Activated B cell treated with CpG ODN at 0.5 μM for 24 hours (primary cell): ENCODE data around the gene AP3S1. TPM values are rescaled to one million over a fixed set of nuclear protein-coding genes. Genes with fewer than 3 reads are reported as not detected.

Experiments used
- ATAC-seq: fragments of 200-7000 bp; cut with Tn5 transposase; one replicate; pipeline ENCODE4 v1.10.0; 2021; ENCODE audit warnings: low read depth, mild to moderate bottlenecking, moderate library complexity
- CTCF ChIA-PET: fragments of 350-600 bp; sonication (Branson Sonifier 250); formaldehyde crosslinking; loops from one replicate; lab custom pipeline; 2021; ENCODE audit warnings: antibody characterized with exemption; lab: Charles Lee
- POLR2A ChIA-PET: fragments of 350-600 bp; sonication (Branson Sonifier 250); formaldehyde crosslinking; loops from one replicate; lab custom pipeline; 2021; ENCODE audit warnings: antibody characterized with exemption; lab: Charles Lee
- DNase-seq: peaks from one replicate; pipeline ENCODE4 v3.0.0; 2022
- H3K27ac Mint-ChIP-seq: one replicate; pipeline ENCODE4 v1.8.0; 2020; ENCODE audit warnings: mixed read lengths
- H3K27me3 Mint-ChIP-seq: one replicate; pipeline ENCODE4 v1.8.0; 2021; ENCODE audit warnings: mixed read lengths
- H3K36me3 Mint-ChIP-seq: one replicate; pipeline ENCODE4 v1.8.0; 2021; ENCODE audit warnings: low read depth, mixed read lengths
- H3K4me1 Mint-ChIP-seq: one replicate; pipeline ENCODE4 v1.8.0; 2021; ENCODE audit warnings: mixed read lengths
- H3K4me3 Mint-ChIP-seq: one replicate; pipeline ENCODE4 v1.8.0; 2020; ENCODE audit warnings: mild to moderate bottlenecking, mixed read lengths
- H3K9me3 Mint-ChIP-seq: one replicate; pipeline ENCODE4 v1.8.0; 2020; ENCODE audit warnings: mixed read lengths
- intact Hi-C: fragments of 100-400 bp; cut with micrococcal nuclease; formaldehyde crosslinking; loops from one replicate; pipeline ENCODE4 v1.15.1; 2024
- total RNA-seq: library from RNA; stranded (reverse); gene quantifications from 2 replicates; pipeline ENCODE4 v1.2.3, GENCODE V29; 2022
- TF ChIP-seq, protein P1 (sequence below): fragments of 200-600 bp; IDR thresholded peaks from one replicate; pipeline ENCODE4 v1.8.0; 2022; ENCODE audit warnings: antibody characterized with exemption, mild to moderate bottlenecking

The AP3S1 gene
- total RNA-seq, 1 donor from 2014 or later, result 43.2 TPM

DNA sequence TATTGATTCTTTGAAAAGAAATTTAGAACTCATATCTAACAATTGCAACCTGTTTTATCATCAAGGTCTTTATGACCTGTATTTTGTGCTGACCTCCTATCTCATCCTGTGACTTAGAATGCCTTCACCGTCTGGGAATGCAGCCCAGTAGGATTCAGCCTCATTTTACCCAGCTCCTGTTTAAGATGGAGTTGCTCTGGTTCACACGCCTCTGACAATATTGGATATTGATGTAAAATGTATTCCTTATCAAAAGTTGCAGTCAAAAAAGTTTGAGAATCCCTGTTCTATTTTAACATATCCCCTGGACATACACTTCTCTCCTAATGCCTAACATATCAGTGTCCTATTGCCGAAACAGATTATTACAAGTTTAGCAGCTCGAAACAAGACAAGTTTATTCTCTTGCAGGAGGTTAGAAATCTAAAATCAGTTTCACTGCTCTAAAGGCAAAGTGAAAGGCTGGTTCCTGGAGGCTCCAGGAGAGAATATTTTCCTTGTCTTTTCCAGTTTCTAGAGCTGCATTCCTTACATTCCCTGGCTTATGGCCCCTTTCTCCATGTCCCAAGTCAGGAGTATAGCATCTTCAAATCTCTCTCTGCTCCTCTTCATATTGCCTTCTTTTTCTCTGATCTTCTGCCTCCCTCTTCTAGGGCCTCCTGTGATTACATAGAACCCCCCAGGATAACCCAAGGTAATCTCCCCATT lies 89.0 kb downstream of the AP3S1 start:
- TF ChIP-seq, protein P1, sequence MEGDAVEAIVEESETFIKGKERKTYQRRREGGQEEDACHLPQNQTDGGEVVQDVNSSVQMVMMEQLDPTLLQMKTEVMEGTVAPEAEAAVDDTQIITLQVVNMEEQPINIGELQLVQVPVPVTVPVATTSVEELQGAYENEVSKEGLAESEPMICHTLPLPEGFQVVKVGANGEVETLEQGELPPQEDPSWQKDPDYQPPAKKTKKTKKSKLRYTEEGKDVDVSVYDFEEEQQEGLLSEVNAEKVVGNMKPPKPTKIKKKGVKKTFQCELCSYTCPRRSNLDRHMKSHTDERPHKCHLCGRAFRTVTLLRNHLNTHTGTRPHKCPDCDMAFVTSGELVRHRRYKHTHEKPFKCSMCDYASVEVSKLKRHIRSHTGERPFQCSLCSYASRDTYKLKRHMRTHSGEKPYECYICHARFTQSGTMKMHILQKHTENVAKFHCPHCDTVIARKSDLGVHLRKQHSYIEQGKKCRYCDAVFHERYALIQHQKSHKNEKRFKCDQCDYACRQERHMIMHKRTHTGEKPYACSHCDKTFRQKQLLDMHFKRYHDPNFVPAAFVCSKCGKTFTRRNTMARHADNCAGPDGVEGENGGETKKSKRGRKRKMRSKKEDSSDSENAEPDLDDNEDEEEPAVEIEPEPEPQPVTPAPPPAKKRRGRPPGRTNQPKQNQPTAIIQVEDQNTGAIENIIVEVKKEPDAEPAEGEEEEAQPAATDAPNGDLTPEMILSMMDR, result no peak
- H3K36me3 Mint-ChIP-seq, result no peaks in the 10 kb centered on the region
- H3K4me3 Mint-ChIP-seq, result no peak overlapping the region
- ChIA-PET CTCF (no interaction called here), POLR2A (no interaction called here)
- H3K27me3 Mint-ChIP-seq, result no peaks in the 10 kb centered on the region
- H3K4me1 Mint-ChIP-seq, result no peaks in the 10 kb centered on the region
- no peaks in the 10 kb centered on the region for H3K9me3 Mint-ChIP-seq
- ATAC-seq (no peak), DNase-seq (no peak)
- no peak overlapping the region for H3K27ac Mint-ChIP-seq
- intact Hi-C loops, result no loop called here

DNA sequence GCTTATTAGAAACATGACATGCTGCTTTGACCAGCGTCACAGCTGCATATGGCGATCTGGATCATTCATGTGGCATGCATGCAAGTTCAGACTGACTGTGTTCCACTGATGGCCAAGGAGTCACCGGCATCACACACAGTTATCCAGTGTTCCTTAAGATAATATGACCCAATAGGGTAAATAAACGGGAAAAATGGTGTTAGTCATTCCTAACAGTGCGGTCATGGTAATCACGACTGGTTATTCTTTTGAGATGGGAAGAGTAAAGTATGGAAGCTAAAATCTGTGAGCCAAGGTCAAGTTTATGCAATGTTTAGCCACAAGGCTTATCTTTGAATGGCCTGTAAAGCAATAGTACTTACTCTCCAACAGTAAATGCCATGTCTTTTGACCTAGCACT lies 91.3 kb downstream of the AP3S1 start:
- no peak for DNase-seq
- Mint-ChIP-seq H3K27me3 (no peaks in the 10 kb centered on the region), H3K4me3 (no peak overlapping the region), H3K36me3 (no peaks in the 10 kb centered on the region), H3K27ac (no peak overlapping the region), H3K4me1 (no peaks in the 10 kb centered on the region), H3K9me3 (no peaks in the 10 kb centered on the region)
- ChIA-PET CTCF (no interaction called here), POLR2A (no interaction called here)
- no peak for ATAC-seq
- TF ChIP-seq, protein P1, result no peak
- intact Hi-C loops, result no loop called here

DNA sequence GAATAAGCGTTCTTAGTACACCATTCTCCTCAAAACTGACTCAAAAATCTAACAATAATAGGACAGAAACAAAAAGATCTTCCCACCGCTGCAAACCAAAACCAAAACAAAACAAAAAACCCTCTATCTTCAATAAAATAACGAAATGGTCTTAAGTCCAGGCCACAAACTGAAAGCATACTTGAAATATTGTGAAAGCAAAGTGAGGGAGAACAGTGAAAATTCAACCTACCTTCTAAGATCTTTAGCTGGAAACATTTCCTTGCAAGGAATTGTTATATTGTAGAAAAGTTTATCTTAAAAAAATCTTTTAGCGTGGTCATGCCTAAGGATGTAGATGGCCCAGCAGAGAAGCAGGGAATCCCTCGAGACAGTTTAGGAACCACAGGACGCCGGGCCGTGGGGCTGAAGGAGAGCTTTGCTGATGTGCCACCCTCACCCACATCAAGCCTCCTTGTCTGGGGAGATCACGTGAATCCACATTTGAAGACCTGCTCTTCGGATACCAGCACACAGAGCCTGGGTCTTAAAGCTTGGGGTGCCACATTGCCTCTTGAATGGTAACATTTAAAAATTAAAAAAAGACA lies 92.7 kb downstream of the AP3S1 start:
- no peaks in the 10 kb centered on the region for H3K36me3 Mint-ChIP-seq
- H3K4me3 Mint-ChIP-seq, result no peak overlapping the region
- ChIA-PET CTCF (no interaction called here), POLR2A (no interaction called here)
- H3K27ac Mint-ChIP-seq, result no peak overlapping the region
- H3K27me3 Mint-ChIP-seq, result no peaks in the 10 kb centered on the region
- DNase-seq, result no peak
- intact Hi-C loops, result no loop called here
- TF ChIP-seq, protein P1, result no peak
- no peaks in the 10 kb centered on the region for H3K4me1 Mint-ChIP-seq
- no peak for ATAC-seq
- no peaks in the 10 kb centered on the region for H3K9me3 Mint-ChIP-seq

DNA sequence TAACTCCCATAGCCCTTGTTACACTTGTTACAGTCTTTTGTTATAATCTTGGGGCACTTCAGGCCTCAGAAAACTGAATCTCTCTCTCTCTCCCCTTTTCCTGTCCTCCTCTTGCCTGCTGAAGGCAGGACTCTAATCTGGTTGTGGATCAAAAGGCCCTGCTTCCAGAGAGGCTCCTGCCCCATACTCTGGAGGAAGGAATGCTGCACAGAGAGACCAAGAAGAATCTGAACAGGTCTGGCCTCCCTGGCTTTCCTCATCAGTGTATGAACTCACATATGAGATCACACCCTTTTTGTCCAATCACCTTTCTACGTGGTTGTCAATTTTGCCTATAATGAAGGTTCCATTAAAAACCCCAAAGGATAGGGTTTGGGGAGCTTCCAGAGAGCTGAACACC lies 94.3 kb downstream of the AP3S1 start:
- no peak overlapping the region for H3K4me3 Mint-ChIP-seq
- DNase-seq (no peak), ATAC-seq (no peak)
- H3K27ac Mint-ChIP-seq, result no peak overlapping the region
- H3K27me3 Mint-ChIP-seq, result no peaks in the 10 kb centered on the region
- intact Hi-C loops, result no loop called here
- ChIA-PET POLR2A (no interaction called here), CTCF (no interaction called here)
- H3K9me3 Mint-ChIP-seq, result no peaks in the 10 kb centered on the region
- no peaks in the 10 kb centered on the region for H3K36me3 Mint-ChIP-seq
- no peaks in the 10 kb centered on the region for H3K4me1 Mint-ChIP-seq
- TF ChIP-seq, protein P1, result no peak

GRCh38 chr5:115939059-115939458 lies 97.3 kb downstream of the AP3S1 start:
- DNase-seq (no peak), ATAC-seq (no peak)
- H3K27me3 Mint-ChIP-seq, result no peaks in the 10 kb centered on the region
- H3K4me1 Mint-ChIP-seq, result no peaks in the 10 kb centered on the region
- intact Hi-C loops, result no loop called here
- H3K27ac Mint-ChIP-seq, result no peak overlapping the region
- ChIA-PET POLR2A (no interaction called here), CTCF (no interaction called here)
- TF ChIP-seq, protein P1, result no peak
- H3K9me3 Mint-ChIP-seq, result peaks cover 3% of the 10 kb centered on the region
- no peak overlapping the region for H3K4me3 Mint-ChIP-seq
- H3K36me3 Mint-ChIP-seq, result no peaks in the 10 kb centered on the region
